ENCODE measurements around the gene ZNF677.
A peak's percentile ranks its signal among the peaks of the same experiment; 100 is the strongest.
"Not testable (repeated sequence)": the region's sequence is repeated elsewhere in the genome, so short reads cannot be mapped to it uniquely, and the experiment has no call there.

The ZNF677 gene

DNA sequence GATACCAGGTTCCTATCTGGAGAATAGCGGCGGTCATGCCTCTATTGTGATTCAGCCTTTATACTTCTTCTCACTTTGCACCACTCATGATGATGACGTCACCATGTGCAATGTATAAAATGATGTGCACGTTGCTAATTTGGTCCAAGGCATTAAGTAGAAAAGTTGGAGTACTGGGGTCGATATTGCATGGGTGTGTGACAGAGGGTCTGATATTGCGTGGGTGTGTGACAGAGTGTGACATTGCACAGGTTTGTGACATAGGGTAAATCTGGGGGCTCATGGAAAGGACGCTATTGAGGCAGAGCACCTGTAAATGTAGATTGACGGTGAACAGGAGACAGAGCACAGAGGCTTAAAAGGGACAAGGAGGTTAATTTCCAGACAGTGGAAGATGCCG lies 17.4 kb upstream of the ZNF677 start:
- TF ChIP-seq, protein P1, sequence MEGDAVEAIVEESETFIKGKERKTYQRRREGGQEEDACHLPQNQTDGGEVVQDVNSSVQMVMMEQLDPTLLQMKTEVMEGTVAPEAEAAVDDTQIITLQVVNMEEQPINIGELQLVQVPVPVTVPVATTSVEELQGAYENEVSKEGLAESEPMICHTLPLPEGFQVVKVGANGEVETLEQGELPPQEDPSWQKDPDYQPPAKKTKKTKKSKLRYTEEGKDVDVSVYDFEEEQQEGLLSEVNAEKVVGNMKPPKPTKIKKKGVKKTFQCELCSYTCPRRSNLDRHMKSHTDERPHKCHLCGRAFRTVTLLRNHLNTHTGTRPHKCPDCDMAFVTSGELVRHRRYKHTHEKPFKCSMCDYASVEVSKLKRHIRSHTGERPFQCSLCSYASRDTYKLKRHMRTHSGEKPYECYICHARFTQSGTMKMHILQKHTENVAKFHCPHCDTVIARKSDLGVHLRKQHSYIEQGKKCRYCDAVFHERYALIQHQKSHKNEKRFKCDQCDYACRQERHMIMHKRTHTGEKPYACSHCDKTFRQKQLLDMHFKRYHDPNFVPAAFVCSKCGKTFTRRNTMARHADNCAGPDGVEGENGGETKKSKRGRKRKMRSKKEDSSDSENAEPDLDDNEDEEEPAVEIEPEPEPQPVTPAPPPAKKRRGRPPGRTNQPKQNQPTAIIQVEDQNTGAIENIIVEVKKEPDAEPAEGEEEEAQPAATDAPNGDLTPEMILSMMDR (IDR thresholded peaks at IDR 0.05; ENCODE audit: insufficient read depth, low read depth, low read length, missing control alignments) = no peak
- H3K4me3 ChIP-seq (ENCODE audit: low read depth, low read length) = no peak overlapping the region
- DNase-seq (ENCODE audit: low read depth) = no peak

DNA sequence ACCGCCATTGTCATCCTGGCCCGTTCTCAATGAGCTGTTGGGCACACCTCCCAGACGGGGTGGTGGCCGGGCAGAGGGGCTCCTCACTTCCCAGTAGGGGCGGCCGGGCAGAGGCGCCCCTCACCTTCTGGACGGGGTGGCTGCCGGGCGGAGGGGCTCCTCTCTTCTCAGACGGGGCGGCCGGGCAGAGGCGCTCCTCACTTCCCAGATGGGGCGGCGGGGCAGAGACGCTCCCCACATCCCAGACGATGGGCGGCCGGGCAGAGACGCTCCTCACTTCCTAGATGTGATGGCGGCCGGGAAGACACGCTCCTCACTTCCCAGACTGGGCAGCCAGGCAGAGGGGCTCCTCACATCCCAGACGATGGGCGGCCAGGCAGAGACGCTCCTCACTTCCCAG lies 15.2 kb upstream of the ZNF677 start:
- not testable (repeated sequence) for H3K4me3 ChIP-seq (ENCODE audit: low read depth, low read length); DNase-seq (ENCODE audit: low read depth)

DNA sequence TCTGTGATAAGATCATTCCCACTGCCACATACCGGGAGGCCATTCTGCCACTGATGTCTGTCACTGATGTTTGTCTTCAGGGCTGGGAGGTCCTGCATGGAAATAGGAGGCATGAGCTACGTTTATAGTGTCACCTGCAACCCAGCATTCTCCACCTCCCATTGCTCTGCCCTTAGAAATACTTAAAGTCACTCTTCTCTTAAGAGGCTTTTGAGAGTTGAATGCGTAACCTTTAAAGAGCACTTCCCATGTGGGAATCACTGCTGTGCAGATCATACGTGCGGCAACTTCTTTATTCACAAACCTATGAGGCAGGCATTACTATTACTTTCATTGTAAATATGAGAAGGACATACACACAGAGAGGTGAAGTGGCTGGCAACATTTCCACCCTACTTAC lies 12.9 kb upstream of the ZNF677 start, which contains the start of gene VN1R4:
Gene VN1R4, minus strand, starts transcription at position 101 of the 400 bp plus-strand sequence. Its CDS starts 58 bp downstream, at position 43.
- not testable (repeated sequence) for DNase-seq (ENCODE audit: low read depth); H3K4me3 ChIP-seq (ENCODE audit: low read depth, low read length)

DNA sequence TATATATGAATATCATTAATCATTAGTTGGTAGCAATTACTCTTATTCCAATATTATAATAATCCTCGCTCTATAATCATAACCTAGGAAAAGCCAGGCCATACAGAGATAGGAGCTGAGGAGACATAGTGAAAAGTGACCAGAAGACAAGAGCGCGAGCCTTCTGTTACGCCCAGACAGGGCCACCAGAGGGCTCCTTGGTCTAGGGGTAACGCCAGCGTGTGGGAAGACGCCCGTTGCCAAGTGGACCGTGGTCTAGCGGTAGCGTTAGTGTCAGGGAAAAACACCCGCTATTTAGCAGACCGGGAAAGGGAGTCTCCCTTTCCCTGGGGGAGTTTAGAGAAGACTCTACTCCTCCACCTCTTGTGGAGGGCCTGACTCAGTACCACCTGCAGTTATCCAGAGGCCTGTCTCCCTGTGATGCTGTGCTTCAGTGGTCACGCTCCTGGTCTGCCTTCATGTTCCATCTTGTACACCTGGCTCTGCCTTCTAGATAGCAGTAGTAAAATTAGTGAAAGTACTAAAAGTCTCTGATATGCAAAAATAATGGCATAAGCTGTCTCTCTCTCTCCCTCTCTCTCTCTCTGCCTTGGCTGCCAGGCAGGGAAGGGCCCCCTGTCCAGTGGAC lies 3.2 kb upstream of the ZNF677 start, which contains the start of gene VN1R2:
Gene VN1R2, plus strand, starts transcription at position 578 of the 628 bp plus-strand sequence. CDS start 84 bp downstream, outside the sequence.
- not testable (repeated sequence) for H3K4me3 ChIP-seq (ENCODE audit: low read depth, low read length); DNase-seq (ENCODE audit: low read depth)

DNA sequence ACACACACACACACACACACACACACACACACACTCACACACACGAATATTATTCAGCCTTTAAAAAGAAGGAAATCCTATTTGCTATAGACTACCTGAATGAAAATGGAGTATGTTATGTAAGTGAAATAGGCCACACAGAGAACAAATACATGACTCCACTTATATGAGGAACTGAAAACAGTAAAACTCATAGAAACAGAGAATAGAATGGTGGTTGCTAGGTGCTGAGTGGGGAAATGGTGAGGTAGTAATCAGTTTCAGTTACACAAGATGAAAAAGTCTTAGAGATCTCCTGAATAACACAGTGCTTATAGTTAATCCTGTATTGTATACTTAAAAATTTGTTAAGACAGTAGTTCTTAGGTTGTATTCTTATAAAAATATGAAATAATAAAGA lies 8.2 kb downstream of the ZNF677 start:
- DNase-seq (ENCODE audit: low read depth) = peak; percentile 12
- no peak overlapping the region for H3K4me3 ChIP-seq (ENCODE audit: low read depth, low read length)
- TF ChIP-seq, protein P1 (IDR thresholded peaks at IDR 0.05; ENCODE audit: insufficient read depth, low read depth, low read length, missing control alignments) = no peak

DNA sequence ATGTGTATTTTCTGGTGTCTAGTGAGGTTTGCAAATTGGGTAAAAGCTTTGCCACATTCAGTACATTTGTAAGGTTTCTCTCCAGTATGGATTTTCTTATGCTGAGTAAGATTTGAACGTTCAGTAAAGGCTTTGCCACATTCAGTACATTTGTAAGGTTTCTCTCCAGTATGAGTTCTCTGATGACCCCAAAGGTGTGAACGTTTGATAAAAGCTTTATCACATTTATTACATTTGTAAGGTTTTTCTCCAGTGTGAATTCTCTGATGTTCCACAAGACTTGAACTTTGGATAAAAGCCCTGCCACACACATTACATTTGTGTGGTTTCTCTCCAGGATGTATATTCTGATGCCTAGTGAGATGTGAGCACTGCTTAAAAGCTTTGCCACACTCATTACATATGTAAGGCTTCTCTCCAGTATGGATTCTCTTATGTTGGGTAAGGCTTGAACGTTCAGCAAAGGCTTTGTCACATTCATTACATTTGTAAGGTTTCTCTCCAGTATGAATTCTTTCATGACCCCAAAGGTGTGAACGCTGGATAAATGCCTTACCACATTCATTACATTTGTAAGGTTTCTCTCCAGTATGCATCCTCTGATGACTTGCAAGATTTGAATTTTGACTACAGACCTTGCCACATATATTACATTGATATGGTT lies 17.4 kb downstream of the ZNF677 start:
- DNase-seq (ENCODE audit: low read depth) = no peak
- no peak overlapping the region for H3K4me3 ChIP-seq (ENCODE audit: low read depth, low read length)
- TF ChIP-seq, protein P1 (IDR thresholded peaks at IDR 0.05; ENCODE audit: insufficient read depth, low read depth, low read length, missing control alignments) = no peak

DNA sequence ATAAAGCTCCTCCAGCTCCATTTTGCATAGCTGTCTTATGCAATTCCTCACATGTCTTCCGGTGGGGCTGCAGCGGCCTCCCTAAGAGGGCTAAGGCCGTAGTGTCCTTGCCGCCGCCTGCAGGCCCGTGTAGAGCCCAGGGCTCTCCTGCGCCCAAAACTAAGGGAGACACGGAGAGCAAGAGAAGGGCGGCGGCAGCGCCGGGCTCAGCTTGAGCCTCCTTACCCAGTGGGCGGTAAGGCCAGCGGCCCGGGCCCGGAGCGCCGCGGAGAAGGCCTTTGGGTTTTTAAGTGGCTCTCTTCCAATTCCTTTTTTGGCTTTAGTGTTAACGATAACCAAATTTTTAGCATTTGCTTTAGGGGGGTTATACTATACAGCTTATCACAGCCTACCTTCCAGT lies 30.1 kb downstream of the ZNF677 start:
- no peak for DNase-seq (ENCODE audit: low read depth)
- no peak overlapping the region for H3K4me3 ChIP-seq (ENCODE audit: low read depth, low read length)
- TF ChIP-seq, protein P1 (IDR thresholded peaks at IDR 0.05; ENCODE audit: insufficient read depth, low read depth, low read length, missing control alignments) = no peak

DNA sequence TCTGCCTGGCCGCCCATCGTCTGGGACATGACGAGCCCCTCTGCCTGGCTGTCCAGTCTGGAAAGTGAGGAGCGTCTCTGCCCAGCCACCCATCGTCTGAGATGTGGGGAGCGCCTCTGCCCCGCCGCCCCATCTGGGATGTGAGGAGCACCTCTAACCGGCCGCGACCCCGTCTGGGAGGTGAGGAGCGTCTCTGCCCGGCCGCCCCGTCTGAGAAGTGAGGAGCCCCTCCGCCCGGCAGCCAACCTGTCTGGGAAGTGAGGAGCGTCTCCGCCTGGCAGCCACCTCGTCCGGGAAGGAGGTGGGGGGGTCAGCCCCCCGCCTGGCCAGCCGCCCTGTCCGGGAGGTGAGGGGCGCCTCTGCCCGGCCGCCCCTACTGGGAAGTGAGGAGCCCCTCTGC lies 32.0 kb downstream of the ZNF677 start:
- H3K4me3 ChIP-seq (ENCODE audit: low read depth, low read length); DNase-seq (ENCODE audit: low read depth): not testable (repeated sequence)

DNA sequence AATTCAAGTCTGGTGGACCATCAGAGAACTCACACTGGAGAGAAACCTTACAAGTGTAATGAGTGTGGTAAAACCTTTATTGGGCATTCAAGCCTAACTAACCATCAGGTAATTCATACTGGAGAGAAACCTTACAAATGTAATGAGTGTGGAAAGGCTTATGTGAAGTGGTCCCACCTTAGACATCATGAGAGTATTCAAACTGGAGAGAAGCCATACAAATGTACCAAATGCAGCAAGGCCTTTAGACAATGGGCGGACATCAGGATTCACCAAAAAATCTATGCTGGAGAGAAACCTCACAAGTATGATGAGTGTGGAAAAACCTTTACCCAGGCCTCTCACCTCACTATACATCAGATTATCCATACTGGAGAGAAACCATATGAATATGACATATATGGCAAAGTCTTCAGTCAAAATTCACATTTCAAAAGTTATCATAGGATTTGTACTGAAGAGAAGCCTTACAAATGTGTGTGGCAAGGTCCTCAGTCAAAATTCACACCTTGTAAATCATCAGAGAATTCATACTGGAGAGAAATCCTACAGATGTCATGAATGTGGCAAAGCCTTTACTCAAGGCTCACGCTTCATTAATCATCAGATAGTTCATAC lies 41.9 kb downstream of the ZNF677 start:
- TF ChIP-seq, protein P1 (IDR thresholded peaks at IDR 0.05; ENCODE audit: insufficient read depth, low read depth, low read length, missing control alignments) = no peak
- no peak for DNase-seq (ENCODE audit: low read depth)
- no peak overlapping the region for H3K4me3 ChIP-seq (ENCODE audit: low read depth, low read length)

DNA sequence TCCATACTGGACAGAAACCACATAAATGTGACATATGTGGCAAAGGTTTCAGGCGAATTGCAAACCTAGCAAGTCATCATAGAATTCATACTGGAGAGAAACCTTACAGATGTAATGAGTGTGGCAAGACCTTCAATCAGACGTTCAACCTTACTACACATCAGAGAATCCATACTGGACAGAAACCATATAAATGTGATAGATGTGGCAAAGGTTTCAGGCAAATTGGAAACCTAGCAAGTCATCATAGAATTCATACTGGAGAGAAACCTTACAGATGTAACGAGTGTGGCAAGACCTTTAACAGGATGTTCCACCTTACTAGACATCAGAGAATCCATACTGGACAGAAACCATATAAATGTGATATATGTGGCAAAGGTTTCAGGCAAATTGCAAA lies 43.1 kb downstream of the ZNF677 start:
- not testable (repeated sequence) for H3K4me3 ChIP-seq (ENCODE audit: low read depth, low read length); DNase-seq (ENCODE audit: low read depth)
